MM.1S (cell line): ENCODE data around the gene ADK.

Experiments
- EZH2 ChIP-seq: fragments of 300-600 bp; sonication (generic); optimal IDR thresholded peaks from 2 replicates; pipeline ENCODE3; 2017; ENCODE audit warnings: low read depth, mild to moderate bottlenecking, antibody characterized with exemption, low read length, mixed read lengths
- EZH2phosphoT487 ChIP-seq: fragments of 300-600 bp; sonication (generic); IDR thresholded peaks from 2 replicates; pipeline ENCODE4 v1.6.1; 2018; ENCODE audit warnings: antibody characterized with exemption, low read length
- TF ChIP-seq, protein P1 (sequence below): fragments of 300-600 bp; sonication (generic); IDR thresholded peaks from 2 replicates; pipeline ENCODE4 v1.5.1; 2016; ENCODE audit warnings: antibody characterized with exemption, low read length, mixed read lengths

- TF ChIP-seq, protein P1, sequence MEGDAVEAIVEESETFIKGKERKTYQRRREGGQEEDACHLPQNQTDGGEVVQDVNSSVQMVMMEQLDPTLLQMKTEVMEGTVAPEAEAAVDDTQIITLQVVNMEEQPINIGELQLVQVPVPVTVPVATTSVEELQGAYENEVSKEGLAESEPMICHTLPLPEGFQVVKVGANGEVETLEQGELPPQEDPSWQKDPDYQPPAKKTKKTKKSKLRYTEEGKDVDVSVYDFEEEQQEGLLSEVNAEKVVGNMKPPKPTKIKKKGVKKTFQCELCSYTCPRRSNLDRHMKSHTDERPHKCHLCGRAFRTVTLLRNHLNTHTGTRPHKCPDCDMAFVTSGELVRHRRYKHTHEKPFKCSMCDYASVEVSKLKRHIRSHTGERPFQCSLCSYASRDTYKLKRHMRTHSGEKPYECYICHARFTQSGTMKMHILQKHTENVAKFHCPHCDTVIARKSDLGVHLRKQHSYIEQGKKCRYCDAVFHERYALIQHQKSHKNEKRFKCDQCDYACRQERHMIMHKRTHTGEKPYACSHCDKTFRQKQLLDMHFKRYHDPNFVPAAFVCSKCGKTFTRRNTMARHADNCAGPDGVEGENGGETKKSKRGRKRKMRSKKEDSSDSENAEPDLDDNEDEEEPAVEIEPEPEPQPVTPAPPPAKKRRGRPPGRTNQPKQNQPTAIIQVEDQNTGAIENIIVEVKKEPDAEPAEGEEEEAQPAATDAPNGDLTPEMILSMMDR: no peak
- TF ChIP-seq EZH2 (no peak), EZH2phosphoT487 (no peak)
Observed at GRCh38 chr10:74289188-74289587, 138.2 kb downstream of the ADK start.
